Nephron progenitor cell (in vitro differentiated cells): ENCODE data around the gene LRRC56.

ENCODE experiments used
- DNase-seq: peaks from one replicate; pipeline ENCODE4 v3.0.0; 2021
- H3K27ac Mint-ChIP-seq: 2 replicates; pipeline ENCODE4 v1.8.0; 2021; ENCODE audit warnings: mild to moderate bottlenecking, moderate library complexity, mixed read lengths
- H3K27me3 Mint-ChIP-seq: 2 replicates; pipeline ENCODE4 v1.8.0; 2021; ENCODE audit warnings: mild to moderate bottlenecking, low read depth, mixed read lengths; ENCODE audit not compliant: poor library complexity
- H3K36me3 Mint-ChIP-seq: 2 replicates; pipeline ENCODE4 v1.8.0; 2021; ENCODE audit warnings: low read depth, mixed read lengths
- H3K4me1 Mint-ChIP-seq: 2 replicates; pipeline ENCODE4 v1.8.0; 2021; ENCODE audit warnings: mixed read lengths
- H3K4me3 Mint-ChIP-seq: 2 replicates; pipeline ENCODE4 v1.8.0; 2021; ENCODE audit warnings: mild to moderate bottlenecking, moderate library complexity, mixed read lengths
- H3K9me3 Mint-ChIP-seq: 2 replicates; pipeline ENCODE4 v1.8.0; 2021; ENCODE audit warnings: mild to moderate bottlenecking, moderate library complexity, mixed read lengths
- CTCF ChIP-seq: fragments of 200-600 bp; sonication (generic); IDR thresholded peaks from 2 replicates; pipeline ENCODE4 v1.5.0; 2021; ENCODE audit warnings: antibody characterized with exemption

LRRC56 gene

GRCh38 chr11:528815-529727 lies 8.3 kb upstream of the LRRC56 start:
- H3K4me3 Mint-ChIP-seq = no peak overlapping the region
- no peaks in the 10 kb centered on the region for H3K27me3 Mint-ChIP-seq
- H3K4me1 Mint-ChIP-seq = peaks cover 9% of the 10 kb centered on the region
- no peak for DNase-seq
- peaks cover 2% of the 10 kb centered on the region for H3K36me3 Mint-ChIP-seq
- no peak overlapping the region for H3K27ac Mint-ChIP-seq
- TF ChIP-seq CTCF = no peak
- peaks cover 6% of the 10 kb centered on the region for H3K9me3 Mint-ChIP-seq

GRCh38 chr11:529728-530411 lies 7.5 kb upstream of the LRRC56 start:
- Mint-ChIP-seq H3K27me3 (no peaks in the 10 kb centered on the region), H3K36me3 (no peaks in the 10 kb centered on the region), H3K4me3 (no peak overlapping the region), H3K27ac (no peak overlapping the region), H3K4me1 (peaks cover 9% of the 10 kb centered on the region), H3K9me3 (peaks cover 3% of the 10 kb centered on the region)
- DNase-seq = no peak
- TF ChIP-seq CTCF = no peak

- no peak for TF ChIP-seq CTCF
- Mint-ChIP-seq H3K4me3 (no peak overlapping the region), H3K4me1 (peaks cover 9% of the 10 kb centered on the region), H3K27ac (no peak overlapping the region), H3K27me3 (peaks cover 2% of the 10 kb centered on the region), H3K36me3 (no peaks in the 10 kb centered on the region), H3K9me3 (peaks cover 2% of the 10 kb centered on the region)
- no peak for DNase-seq
These were observed 6.1 kb upstream of the LRRC56 start for GRCh38 chr11:530960-531831.

- no peak for TF ChIP-seq CTCF
- no peak overlapping the region for H3K27ac Mint-ChIP-seq
- peaks cover 9% of the 10 kb centered on the region for H3K4me1 Mint-ChIP-seq
- no peak for DNase-seq
- no peak overlapping the region for H3K4me3 Mint-ChIP-seq
- no peaks in the 10 kb centered on the region for H3K9me3 Mint-ChIP-seq
- peaks cover 5% of the 10 kb centered on the region for H3K27me3 Mint-ChIP-seq
- no peaks in the 10 kb centered on the region for H3K36me3 Mint-ChIP-seq
These were observed 5.3 kb upstream of the LRRC56 start for GRCh38 chr11:531919-532526.

- Mint-ChIP-seq H3K36me3 (no peaks in the 10 kb centered on the region), H3K9me3 (no peaks in the 10 kb centered on the region), H3K4me3 (no peak overlapping the region), H3K27me3 (peaks cover 9% of the 10 kb centered on the region), H3K4me1 (peaks cover 9% of the 10 kb centered on the region), H3K27ac (no peak overlapping the region)
- no peak for DNase-seq
- no peak for TF ChIP-seq CTCF
These were observed 4.8 kb upstream of the LRRC56 start for GRCh38 chr11:532527-532985.
